ENCODE data around the gene ZBTB9. TPM values are rescaled to one million over a fixed set of nuclear protein-coding genes. Genes with fewer than 3 reads are reported as not detected.
A peak's percentile ranks its signal among the peaks of the same experiment; 100 is the strongest.
"Not testable (repeated sequence)": the region's sequence is repeated elsewhere in the genome, so short reads cannot be mapped to it uniquely, and the experiment has no call there.

Gene ZBTB9
- total RNA-seq, 1 donor = 6.2 TPM

DNA sequence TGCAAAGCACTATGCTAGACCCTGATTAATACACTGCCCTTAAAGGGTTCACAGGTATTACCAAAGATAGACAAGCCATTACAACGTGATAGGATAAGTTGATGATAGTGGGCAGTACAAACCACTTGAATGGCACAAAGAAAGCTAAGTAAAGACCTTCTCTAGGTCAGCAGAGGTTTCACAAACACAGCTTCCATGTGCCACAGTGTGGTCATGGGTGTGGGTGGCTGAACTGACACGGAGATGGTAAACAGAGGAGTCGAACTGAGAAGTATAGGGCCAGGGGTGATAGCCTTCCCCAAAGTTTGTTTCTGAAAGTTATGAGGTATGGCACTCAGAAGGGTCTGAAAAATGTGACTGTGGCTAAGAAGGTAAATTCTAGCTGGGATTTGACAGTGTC lies 4.3 kb downstream of the ZBTB9 start:
- no peak for DNase-seq (ENCODE audit: low read depth in 2 of 3, low spot score in 2 of 3)

GRCh38 chr6:33459226-33459625 lies 4.8 kb downstream of the ZBTB9 start:
- DNase-seq (ENCODE audit: low read depth in 2 of 3, low spot score in 2 of 3) = no peak

- DNase-seq (ENCODE audit: low read depth in 2 of 3, low spot score in 2 of 3) = no peak
These were observed 11.8 kb downstream of the ZBTB9 start for GRCh38 chr6:33466075-33466735.

DNA sequence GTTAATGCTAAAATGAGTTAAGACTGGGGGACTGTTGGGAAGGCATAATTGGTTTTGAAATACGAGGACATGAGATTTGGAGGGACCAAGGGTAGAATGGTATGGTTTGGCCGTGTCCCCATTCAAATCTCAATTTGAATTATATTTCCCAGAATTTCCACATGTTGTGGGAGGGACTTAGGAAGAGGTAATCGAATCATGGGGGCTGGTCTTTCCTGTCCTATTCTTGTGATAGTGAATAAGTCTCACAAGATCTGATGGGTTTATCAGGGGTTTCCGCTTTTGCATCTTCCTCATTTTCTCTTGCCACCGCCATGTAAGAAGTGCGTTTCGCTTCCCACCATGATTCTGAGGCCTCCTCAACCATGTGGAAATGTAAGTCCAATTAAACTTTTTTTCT lies 12.7 kb downstream of the ZBTB9 start:
- DNase-seq (ENCODE audit: low read depth in 2 of 3, low spot score in 2 of 3) = no peak

DNA sequence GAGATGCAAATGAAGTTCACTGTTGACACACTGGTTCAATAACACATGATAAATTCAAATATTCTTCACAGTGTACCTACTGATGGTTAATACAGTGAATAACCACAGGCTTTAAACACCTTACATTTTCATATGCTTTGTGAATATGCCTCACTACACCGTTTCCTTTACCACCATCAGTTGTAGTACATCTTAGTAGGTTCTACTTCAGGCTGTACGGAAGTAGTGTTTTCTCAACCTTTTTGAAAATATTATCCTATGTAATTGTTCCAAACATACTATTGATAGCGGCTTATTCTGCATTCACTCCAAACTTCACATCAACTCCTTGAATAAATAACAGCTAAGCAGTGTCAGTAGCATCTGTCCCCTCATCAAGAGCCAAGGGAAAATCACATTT lies 15.3 kb downstream of the ZBTB9 start:
- DNase-seq (ENCODE audit: low read depth in 2 of 3, low spot score in 2 of 3) = no peak

- DNase-seq (ENCODE audit: low read depth in 2 of 3, low spot score in 2 of 3) = no peak
These were observed 23.5 kb downstream of the ZBTB9 start for GRCh38 chr6:33477864-33478263.

DNA sequence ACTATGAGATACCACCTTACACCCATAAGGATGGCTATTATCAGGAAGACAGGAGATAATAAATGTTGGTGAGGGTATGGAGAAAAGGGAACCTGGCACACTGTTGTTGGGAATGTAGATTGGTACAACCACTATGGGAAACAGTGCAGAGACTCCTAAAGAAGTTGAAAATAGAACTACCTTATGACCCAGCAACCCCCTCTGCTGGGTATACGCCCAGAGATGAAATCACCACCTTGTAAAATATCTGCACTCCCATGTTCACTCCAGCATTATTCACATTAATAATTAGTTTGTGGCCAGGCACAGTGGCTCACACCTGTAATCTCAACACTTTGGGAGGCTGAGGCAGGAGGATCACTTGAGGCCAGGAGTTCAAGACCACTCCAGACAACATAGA lies 26.8 kb downstream of the ZBTB9 start:
- peak in 2 of 3 donors; percentile 15 to 16 for DNase-seq (ENCODE audit: low read depth in 2 of 3, low spot score in 2 of 3)

- not testable (repeated sequence) for DNase-seq (ENCODE audit: low read depth in 2 of 3, low spot score in 2 of 3)
These were observed 28.2 kb downstream of the ZBTB9 start for GRCh38 chr6:33482620-33483019.

- DNase-seq (ENCODE audit: low read depth in 2 of 3, low spot score in 2 of 3) = no peak
These were observed 29.3 kb downstream of the ZBTB9 start for GRCh38 chr6:33483678-33484077.

DNA sequence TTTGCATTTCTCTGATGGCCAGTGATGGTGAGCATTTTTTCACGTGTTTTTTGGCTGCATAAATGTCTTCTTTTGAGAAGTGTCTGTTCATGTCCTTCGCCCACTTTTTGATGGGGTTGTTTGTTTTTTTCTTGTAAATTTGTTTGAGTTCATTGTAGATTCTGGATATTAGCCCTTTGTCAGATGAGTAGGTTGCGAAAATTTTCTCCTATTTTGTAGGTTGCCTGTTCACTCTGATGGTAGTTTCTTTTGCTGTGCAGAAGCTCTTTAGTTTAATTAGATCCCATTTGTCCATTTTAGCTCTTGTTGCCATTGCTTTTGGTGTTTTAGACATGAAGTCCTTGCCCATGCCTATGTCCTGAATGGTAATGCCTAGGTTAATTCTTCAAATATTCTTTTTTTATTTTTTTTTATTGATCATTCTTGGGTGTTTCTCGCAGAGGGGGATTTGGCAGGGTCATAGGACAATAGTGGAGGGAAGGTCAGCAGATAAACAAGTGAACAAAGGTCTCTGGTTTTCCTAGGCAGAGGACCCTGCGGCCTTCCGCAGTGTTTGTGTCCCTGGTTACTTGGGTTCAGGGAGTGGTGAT lies 30.4 kb downstream of the ZBTB9 start:
- not testable (repeated sequence) for DNase-seq (ENCODE audit: low read depth in 2 of 3, low spot score in 2 of 3)

DNA sequence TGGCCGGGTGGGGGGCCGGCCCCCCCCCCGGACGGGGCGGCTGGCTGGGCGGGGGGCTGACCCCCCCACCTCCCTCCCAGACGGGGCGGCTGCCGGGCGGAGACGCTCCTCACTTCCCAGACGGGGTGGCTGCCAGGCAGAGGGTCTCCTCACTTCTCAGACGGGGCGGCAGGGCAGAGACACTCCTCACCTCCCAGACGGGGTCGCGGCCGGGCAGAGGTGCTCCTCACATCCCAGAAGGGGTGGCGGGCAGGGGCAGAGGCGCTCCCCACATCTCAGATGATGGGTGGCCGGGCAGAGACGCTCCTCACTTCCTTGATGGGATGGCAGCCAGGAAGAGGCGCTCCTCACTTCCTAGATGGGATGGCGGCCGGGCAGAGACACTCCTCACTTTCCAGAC lies 31.3 kb downstream of the ZBTB9 start:
- DNase-seq (ENCODE audit: low read depth in 2 of 3, low spot score in 2 of 3) = not testable (repeated sequence)

DNA sequence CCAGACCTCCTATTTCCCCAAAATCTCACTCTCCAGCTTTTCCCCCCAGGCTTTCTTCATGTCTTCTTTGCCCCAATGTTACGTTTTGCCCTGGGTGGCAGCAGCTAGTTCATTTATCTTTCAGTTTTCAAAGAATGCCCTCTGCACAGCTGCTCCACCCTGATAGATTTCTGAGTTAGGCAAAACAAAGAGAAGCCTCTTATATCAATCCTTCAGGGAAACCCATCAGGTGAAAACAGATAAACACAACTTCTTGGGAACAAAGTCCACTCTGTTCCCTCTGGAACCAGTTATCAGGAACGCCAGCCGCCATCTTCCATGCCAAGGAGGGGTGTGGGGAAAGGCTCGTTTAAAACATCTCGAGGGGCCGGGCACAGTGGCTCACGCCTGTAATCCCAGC lies 34.0 kb downstream of the ZBTB9 start:
- DNase-seq (ENCODE audit: low read depth in 2 of 3, low spot score in 2 of 3) = no peak

GRCh38 chr6:33490198-33490597 lies 35.8 kb downstream of the ZBTB9 start:
- no peak for DNase-seq (ENCODE audit: low read depth in 2 of 3, low spot score in 2 of 3)

GRCh38 chr6:33490621-33491020 lies 36.2 kb downstream of the ZBTB9 start:
- no peak for DNase-seq (ENCODE audit: low read depth in 2 of 3, low spot score in 2 of 3)

- DNase-seq (ENCODE audit: low read depth in 2 of 3, low spot score in 2 of 3) = peak in 2 of 3 donors; percentile 25 to 35
These were observed 37.7 kb downstream of the ZBTB9 start for GRCh38 chr6:33492093-33492492.

DNA sequence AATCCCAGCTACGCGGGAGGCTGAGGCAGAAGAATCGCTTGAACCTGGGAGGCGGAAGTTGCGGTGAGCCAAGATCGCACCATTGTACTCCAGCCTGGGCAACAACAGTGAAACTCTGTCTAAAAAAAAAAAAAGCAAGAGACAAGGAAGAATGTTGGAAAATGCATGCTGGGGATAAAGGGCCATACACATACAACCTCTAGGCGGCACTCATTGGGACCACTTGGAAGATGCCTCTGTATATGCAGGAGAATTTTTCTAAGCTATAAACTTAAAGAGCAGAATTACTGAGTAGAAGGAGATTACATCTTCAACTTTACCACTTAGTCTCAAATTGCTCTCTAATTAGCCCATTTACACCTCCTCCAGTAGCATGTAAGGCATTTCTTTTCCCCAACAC lies 42.8 kb downstream of the ZBTB9 start:
- DNase-seq (ENCODE audit: low read depth in 2 of 3, low spot score in 2 of 3) = no peak

GRCh38 chr6:33502486-33502885 lies 48.1 kb downstream of the ZBTB9 start:
- DNase-seq (ENCODE audit: low read depth in 2 of 3, low spot score in 2 of 3) = no peak

DNA sequence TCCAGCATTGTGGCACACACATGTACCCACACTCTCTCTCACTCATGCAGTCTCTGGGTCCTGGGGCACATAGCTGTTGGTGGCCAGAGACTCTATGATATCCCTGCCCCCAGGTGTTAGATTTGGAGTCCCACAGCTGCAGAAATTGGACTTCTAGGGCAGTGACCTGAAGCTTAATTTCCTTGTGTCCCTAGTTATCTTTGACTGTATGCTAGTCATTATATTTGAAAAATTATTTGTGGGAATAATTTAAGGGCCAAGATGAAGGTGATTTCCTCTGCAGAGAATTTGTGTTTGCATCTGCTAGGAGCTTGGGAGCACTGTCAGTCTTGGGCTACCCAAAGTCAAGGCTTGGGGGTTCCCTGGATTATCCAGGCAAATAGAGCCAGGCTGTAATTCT lies 50.1 kb downstream of the ZBTB9 start:
- DNase-seq (ENCODE audit: low read depth in 2 of 3, low spot score in 2 of 3) = no peak

DNA sequence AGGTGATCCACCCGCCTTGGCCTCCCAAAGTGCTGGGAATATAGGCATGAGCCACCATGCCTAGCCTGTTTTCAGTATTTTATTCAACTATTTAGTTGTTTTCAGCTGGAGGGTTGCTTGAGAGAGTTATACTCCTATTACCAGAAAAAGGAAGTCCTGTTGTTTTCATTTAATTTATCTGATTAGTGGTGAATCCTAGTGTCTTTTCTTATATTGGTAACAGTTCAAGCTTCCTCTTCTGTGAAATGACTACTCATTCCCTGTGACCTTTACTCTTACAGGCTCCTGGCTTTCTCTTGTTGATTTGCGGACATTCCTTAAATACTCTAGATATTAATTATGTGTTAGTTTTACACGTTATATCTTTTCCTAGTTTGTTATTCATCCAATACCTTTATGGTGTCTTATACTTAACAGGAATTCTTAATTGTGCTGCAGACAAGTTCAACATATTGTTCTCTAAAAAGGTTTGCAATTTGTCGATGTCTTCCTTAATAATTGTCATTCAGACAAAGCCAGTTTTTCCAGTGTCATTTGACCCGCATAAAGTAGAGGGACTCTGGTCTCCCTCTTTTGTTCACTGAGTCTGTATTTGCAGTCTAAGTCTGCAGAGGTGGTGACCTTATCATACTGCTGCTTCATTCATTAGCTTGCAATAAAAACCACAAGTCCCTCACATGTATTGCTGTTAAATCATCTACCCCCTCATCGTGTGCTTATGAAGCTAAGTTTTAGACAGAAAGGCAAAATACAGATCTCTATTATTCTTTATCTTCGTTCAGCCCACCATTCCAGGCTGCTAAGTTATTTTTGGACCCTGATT lies 51.4 kb downstream of the ZBTB9 start:
- DNase-seq (ENCODE audit: low read depth in 2 of 3, low spot score in 2 of 3) = no peak
